K562 (cell line): ENCODE data around the gene INCA1. TPM values are rescaled to one million over a fixed set of nuclear protein-coding genes. Genes with fewer than 3 reads are reported as not detected.

Experiments
- ATAC-seq: fragments of 200-7000 bp; cut with Tn5 transposase; 3 replicates; pipeline ENCODE4 v1.9.1; 2020; ENCODE audit warnings: moderate library complexity
- BruUV-seq: library from RNA; stranded (reverse); fragments of 400-500 nt; replicated peaks from 2 replicates; lab custom pipeline; 2021; lab: Mats Ljungman, UMichigan
- CTCF ChIA-PET: fragments of 300-600 bp; formaldehyde crosslinking; extraction: SDS; loops from one replicate; lab custom pipeline; 2021; ENCODE audit warnings: low intra/inter-chr PET ratio; lab: Yijun Ruan, JAX
- POLR2A ChIA-PET: fragments of 300-600, 350-650 bp; sonication (Branson Sonifier 250); formaldehyde crosslinking; extraction: SDS; loops from one replicate; lab custom pipeline; 2021; ENCODE audit warnings: antibody characterized with exemption, inconsistent platforms; lab: Yijun Ruan, JAX
- DNase-seq, 4 experiments: peaks; one replicate each; pipeline versions ENCODE4 v3.0.0 to v3.0.0-alpha.2; 2011 to 2018; ENCODE audit warnings: low spot score in 3 of 4, mixed read lengths in 3 of 4; ENCODE audit errors: extremely low read depth in 1 of 4
- FAIRE-seq: peaks from 2 replicates; lab custom pipeline; 2011; peaks lifted over from hg19 to GRCh38; lab: Jason Lieb, UNC
- H2AFZ ChIP-seq: 2 replicates; pipeline ENCODE4 v1.6.0; 2011; ENCODE audit warnings: low read depth, low read length, control low read depth, inconsistent platforms
- H3K27ac ChIP-seq: fragments of 200-600 bp; 3 replicates; pipeline ENCODE4 v1.8.0; 2011; ENCODE audit warnings: low read depth, mild to moderate bottlenecking, control low read depth, inconsistent platforms, low read length, moderate library complexity, mixed read lengths; ENCODE audit errors: extremely low read depth
- H3K27me3 ChIP-seq, 2 experiments: fragments of 300-600 bp in 1 of 2; 2 replicates in 1 of 2; 3 replicates in 1 of 2; pipeline versions ENCODE4 v1.6.0 to v1.8.0; 2011; ENCODE audit warnings: inconsistent platforms in 2 of 2, low read length in 2 of 2, mild to moderate bottlenecking in 1 of 2, mixed read lengths in 1 of 2, moderate library complexity in 1 of 2; ENCODE audit not compliant: control insufficient read depth in 2 of 2, insufficient read depth in 2 of 2
- H3K36me3 ChIP-seq: fragments of 300-600 bp; 3 replicates; pipeline ENCODE4 v1.8.0; 2011; ENCODE audit warnings: mild to moderate bottlenecking, low read length, inconsistent platforms; ENCODE audit not compliant: control insufficient read depth, insufficient read depth
- H3K4me1 ChIP-seq, 2 experiments: fragments of 200-600 bp in 1 of 2; replicated peaks in 1 of 2; 2 replicates in 1 of 2; 3 replicates in 1 of 2; pipeline versions ENCODE4 v1.5.1 to v1.8.0; 2011; ENCODE audit warnings: inconsistent platforms in 2 of 2, low read length in 2 of 2, mild to moderate bottlenecking in 1 of 2, mixed read lengths in 1 of 2, moderate library complexity in 1 of 2; ENCODE audit not compliant: control insufficient read depth in 2 of 2, insufficient read depth in 2 of 2
- H3K4me2 ChIP-seq: 2 replicates; pipeline ENCODE4 v1.6.1; 2011; ENCODE audit warnings: low read length, control low read depth, inconsistent platforms, mixed read lengths; ENCODE audit not compliant: insufficient read depth
- H3K4me3 ChIP-seq: fragments of 200-600 bp; sonication (generic), shearing (Covaris generic); 2 replicates; pipeline ENCODE4 v1.5.1; 2016; ENCODE audit warnings: control low read depth, inconsistent platforms
- H3K79me2 ChIP-seq: fragments of 200-600 bp; 3 replicates; pipeline ENCODE4 v1.8.0; 2011; ENCODE audit warnings: low read length, inconsistent platforms; ENCODE audit not compliant: control insufficient read depth, insufficient read depth
- H3K9ac ChIP-seq, 2 experiments: 2 replicates each; pipeline versions ENCODE4 v1.6.0 to v1.6.1; 2011; ENCODE audit warnings: low read depth in 2 of 2, low read length in 2 of 2, control low read depth in 1 of 2, inconsistent platforms in 1 of 2, mild to moderate bottlenecking in 1 of 2, mixed read lengths in 1 of 2; ENCODE audit not compliant: insufficient read depth in 1 of 2
- H3K9me1 ChIP-seq: one replicate; pipeline ENCODE4 v1.6.0; 2011; ENCODE audit warnings: inconsistent platforms, mild to moderate bottlenecking, low read length, moderate library complexity; ENCODE audit not compliant: control insufficient read depth, insufficient read depth
- H3K9me3 ChIP-seq: replicated peaks from 2 replicates; pipeline ENCODE4 v1.5.1; 2011; ENCODE audit warnings: low read depth, low read length, inconsistent platforms; ENCODE audit not compliant: control insufficient read depth, insufficient read depth
- H4K20me1 ChIP-seq: replicated peaks from 2 replicates; pipeline ENCODE4 v1.6.1; 2011; ENCODE audit warnings: low read length, inconsistent platforms, mixed read lengths; ENCODE audit not compliant: control insufficient read depth, insufficient read depth
- ASH1L ChIP-seq: fragments of 450-650 bp; IDR thresholded peaks from 2 replicates; pipeline ENCODE4 v1.6.1; 2018; ENCODE audit warnings: borderline replicate concordance, mild to moderate bottlenecking, low read depth; ENCODE audit not compliant: partially characterized antibody
- BCOR ChIP-seq: fragments of 450-650 bp; IDR thresholded peaks from 2 replicates; pipeline ENCODE4 v1.6.1; 2016
- E2F3 ChIP-seq: fragments of 250-450 bp; sonication (Bioruptor Pico); IDR thresholded peaks from 2 replicates; pipeline ENCODE4 v1.4.0; 2020; ENCODE audit warnings: mild to moderate bottlenecking
- GTF2E2 ChIP-seq: fragments of 200-800 bp; sonication (Bioruptor generic); IDR thresholded peaks from 2 replicates; pipeline ENCODE4 v1.6.1; 2016; ENCODE audit warnings: missing genetic modification characterization, missing compliant biosample characterization
- L3MBTL2 ChIP-seq: fragments of 450-650 bp; IDR thresholded peaks from 2 replicates; pipeline ENCODE4 v1.6.1; 2016; ENCODE audit warnings: mild to moderate bottlenecking, moderate library complexity
- MCM2 ChIP-seq: fragments of 450-650 bp; IDR thresholded peaks from 2 replicates; pipeline ENCODE4 v1.6.1; 2017; ENCODE audit warnings: low read depth, mild to moderate bottlenecking
- NELFE ChIP-seq: IDR thresholded peaks from 2 replicates; pipeline ENCODE4 v1.6.1; 2011; ENCODE audit warnings: mild to moderate bottlenecking; ENCODE audit not compliant: insufficient read depth, insufficient read length
- PCBP2 ChIP-seq: fragments of 200-400 bp; formaldehyde crosslinking; IDR thresholded peaks from 2 replicates; pipeline ENCODE4 v1.6.1; 2018; ENCODE audit warnings: low read length, low read depth, mild to moderate bottlenecking, moderate library complexity; ENCODE audit not compliant: poor library complexity, severe bottlenecking
- PPARD ChIP-seq: fragments of 250-450 bp; sonication (Bioruptor Pico); IDR thresholded peaks from 2 replicates; pipeline ENCODE4 v1.8.0; 2022; ENCODE audit warnings: inconsistent platforms, mild to moderate bottlenecking, moderate library complexity
- SAP30 ChIP-seq: fragments of 200-600 bp; sonication (generic); IDR thresholded peaks from 2 replicates; pipeline ENCODE4 v1.6.1; 2012; ENCODE audit warnings: borderline replicate concordance, low read depth, mild to moderate bottlenecking, moderate library complexity, low read length, control low read depth, inconsistent platforms; ENCODE audit not compliant: insufficient read depth, poor library complexity, severe bottlenecking
- U2AF2 ChIP-seq: fragments of 200-400 bp; formaldehyde crosslinking; optimal IDR thresholded peaks from 2 replicates; pipeline ENCODE3; 2017; ENCODE audit warnings: low read depth, mild to moderate bottlenecking, low read length
- ZBTB5 ChIP-seq: fragments of 450-650 bp; IDR thresholded peaks from 2 replicates; pipeline ENCODE4 v1.6.1; 2017; ENCODE audit warnings: antibody characterized with exemption
- ZNF184 ChIP-seq: sonication (generic); formaldehyde crosslinking; IDR thresholded peaks from 2 replicates; pipeline ENCODE4 v1.5.0; 2020; ENCODE audit warnings: missing genetic modification reagents
- WGBS: fragments of 100-300 bp; shearing (Covaris generic); methylation state at CpG from one replicate; pipeline ENCODE4 v1.1.6; 2016; ENCODE audit warnings: low coverage, mixed read lengths; ENCODE audit not compliant: insufficient coverage; ENCODE audit errors: missing lambda C conversion rate; 5-methylcytosine and 5-hydroxymethylcytosine counted together
- in situ Hi-C: fragments of 300-500 bp; cut with MboI; formaldehyde crosslinking; loops from 4 replicates; pipeline ENCODE4 v1.15.0; 2018; ENCODE audit warnings: inconsistent platforms, mixed read lengths
- intact Hi-C: fragments of 100-400 bp; cut with micrococcal nuclease; formaldehyde crosslinking; loops from 2 replicates; pipeline ENCODE4 v1.14.2; 2022
- polyA plus RNA-seq, 8 experiments: library from polyadenylated mRNA; depleted of rRNA in 4 of 8; stranded (reverse) in 5 of 8; unstranded in 3 of 8; fragments of >200 nt; fragmentation: Nextera tagmentation in 2 of 8; fragmentation: Illumina TruSeq in 1 of 8; extraction: Ambion mirVana in 2 of 8; extraction: Trizol in 1 of 8; gene quantifications; 2 replicates each; pipeline versions ENCODE4 v1.2.1 to v1.2.3, GENCODE V29; 2011 to 2014; ENCODE audit warnings: inconsistent platforms in 1 of 8, missing spikeins in 1 of 8
- total RNA-seq, 7 experiments: library from RNA; depleted of rRNA in 6 of 7; stranded (reverse); fragments of >200 nt in 6 of 7; fragmentation: Illumina TruSeq in 2 of 7; extraction: Trizol in 2 of 7; gene quantifications; 2 replicates each; pipeline versions ENCODE4 v1.2.1 to v1.2.3, GENCODE V29; 2011 to 2021; ENCODE audit warnings: low replicate concordance in 1 of 7
- TF ChIP-seq, protein P1 (sequence below): fragments of 450-650 bp; formaldehyde crosslinking; IDR thresholded peaks from 2 replicates; pipeline ENCODE4 v1.4.0; 2022; ENCODE audit warnings: missing genetic modification characterization

The INCA1 gene
- total and polyA plus RNA-seq, 9 of the 15 experiments (the other 6 are each of a cell fraction or from before 2014, with no cell fraction given) = 0.08 to 0.50 (median 0.13) TPM; not detected in 4

- Histone ChIP-seq H3K4me3 (no peak overlapping the region), H3K9ac (no peak overlapping the region), H3K27me3 (no peaks in the 10 kb centered on the region), H3K36me3 (peaks cover 39% of the 10 kb centered on the region; the same call in 2 of the 3 replicates), H3K4me2 (no peak overlapping the region), H3K79me2 (no peaks in the 10 kb centered on the region), H3K9me3 (no peaks in the 10 kb centered on the region), H2AFZ (no peak overlapping the region), H3K4me1 (peaks cover 0 to 5% of the 10 kb centered on the region in 2 experiments; a peak in 1 of 5 replicates), H3K9me1 (no peaks in the 10 kb centered on the region), H4K20me1 (no peaks in the 10 kb centered on the region), H3K27ac (no peak overlapping the region)
- in situ Hi-C loops = no loop called here
- CTCF ChIA-PET = no interaction called here
- no peak for DNase-seq
- BruUV-seq = no TSS peak
- no peak for ATAC-seq
- POLR2A ChIA-PET = interaction anchor here (1.0 kb wide), 1 partner anchor 33 kb away, joined by 3 read pairs; the partner anchor contains the start of gene CAMTA2
- WGBS = 84% methylated on average over 9 of the region's 20 CpGs
- FAIRE-seq = no peak
- TF ChIP-seq ZBTB5 (no peak), PCBP2 (no peak), SAP30 (no peak), NELFE (no peak), U2AF2 (no peak), ASH1L (no peak), GTF2E2 (tag) (no peak), PPARD (CRISPR knock-in tag) (no peak), L3MBTL2 (no peak), BCOR (no peak), E2F3 (CRISPR knock-in tag) (no peak), ZNF184 (CRISPR knock-in tag) (no peak), MCM2 (no peak)
- TF ChIP-seq, protein P1, sequence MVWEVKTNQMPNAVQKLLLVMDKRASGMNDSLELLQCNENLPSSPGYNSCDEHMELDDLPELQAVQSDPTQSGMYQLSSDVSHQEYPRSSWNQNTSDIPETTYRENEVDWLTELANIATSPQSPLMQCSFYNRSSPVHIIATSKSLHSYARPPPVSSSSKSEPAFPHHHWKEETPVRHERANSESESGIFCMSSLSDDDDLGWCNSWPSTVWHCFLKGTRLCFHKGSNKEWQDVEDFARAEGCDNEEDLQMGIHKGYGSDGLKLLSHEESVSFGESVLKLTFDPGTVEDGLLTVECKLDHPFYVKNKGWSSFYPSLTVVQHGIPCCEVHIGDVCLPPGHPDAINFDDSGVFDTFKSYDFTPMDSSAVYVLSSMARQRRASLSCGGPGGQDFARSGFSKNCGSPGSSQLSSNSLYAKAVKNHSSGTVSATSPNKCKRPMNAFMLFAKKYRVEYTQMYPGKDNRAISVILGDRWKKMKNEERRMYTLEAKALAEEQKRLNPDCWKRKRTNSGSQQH (CRISPR knock-in tag) = no peak
- TF ChIP-seq, all 486 proteins: peak for 0
- intact Hi-C loops = no loop called here
These were observed 23.2 kb upstream of the INCA1 start for GRCh38 chr17:5020502-5021023.
